ENCODE data around the gene ACTL6B.

The ACTL6B gene

GRCh38 chr7:100598425-100598824, 57.8 kb downstream of the ACTL6B start:
- no peak overlapping the region for H3K4me3 ChIP-seq (ENCODE audit: low read depth in 1 of 2, low read length in 2 of 2)
- H3K27ac ChIP-seq (ENCODE audit: low read depth, low read length), result no peak overlapping the region
- H3K27me3 ChIP-seq (ENCODE audit: control insufficient read depth in 1 of 2, insufficient read depth in 2 of 2, low read length in 2 of 2), result no peaks in the 10 kb centered on the region
- H3K36me3 ChIP-seq (ENCODE audit: control insufficient read depth in 1 of 2, insufficient read depth in 2 of 2, low read length in 2 of 2), result no peaks in the 10 kb centered on the region
- no peaks in the 10 kb centered on the region for H3K9me3 ChIP-seq (ENCODE audit: control insufficient read depth in 1 of 2, low read length in 2 of 2)
- H3K9ac ChIP-seq (ENCODE audit: low read depth in 1 of 2, low read length in 2 of 2), result no peak overlapping the region
- H3K4me1 ChIP-seq (ENCODE audit: control insufficient read depth in 1 of 2, insufficient read depth in 2 of 2, low read length in 2 of 2), result no peaks in the 10 kb centered on the region

GRCh38 chr7:100595188-100595587, 61.1 kb downstream of the ACTL6B start:
- H3K4me1 ChIP-seq (ENCODE audit: control insufficient read depth in 1 of 2, insufficient read depth in 2 of 2, low read length in 2 of 2), result no peaks in the 10 kb centered on the region
- no peaks in the 10 kb centered on the region for H3K27me3 ChIP-seq (ENCODE audit: control insufficient read depth in 1 of 2, insufficient read depth in 2 of 2, low read length in 2 of 2)
- no peaks in the 10 kb centered on the region for H3K36me3 ChIP-seq (ENCODE audit: control insufficient read depth in 1 of 2, insufficient read depth in 2 of 2, low read length in 2 of 2)
- H3K27ac ChIP-seq (ENCODE audit: low read depth, low read length), result no peak overlapping the region
- no peak overlapping the region for H3K4me3 ChIP-seq (ENCODE audit: low read depth in 1 of 2, low read length in 2 of 2)
- H3K9me3 ChIP-seq (ENCODE audit: control insufficient read depth in 1 of 2, low read length in 2 of 2), result no peaks in the 10 kb centered on the region
- H3K9ac ChIP-seq (ENCODE audit: low read depth in 1 of 2, low read length in 2 of 2), result no peak overlapping the region

Data from duodenal mucosa (tissue), 2 donors.